IPS DF 6.9 (cell line): Measurements from ENCODE around the gene PTCH1.

ENCODE experiments used
- DNase-seq: peaks from one replicate; pipeline ENCODE4 v3.0.0-alpha.2; 2013; ENCODE audit warnings: low read depth, low spot score
- H3K27ac ChIP-seq: one replicate; pipeline ENCODE4 v1.5.1; 2013; ENCODE audit warnings: low read length, control low read depth
- H3K27me3 ChIP-seq: 2 replicates; pipeline ENCODE4 v1.6.1; 2013; ENCODE audit warnings: mild to moderate bottlenecking, low read length; ENCODE audit not compliant: control insufficient read depth, insufficient read depth
- H3K36me3 ChIP-seq: 2 replicates; pipeline ENCODE4 v1.6.1; 2013; ENCODE audit warnings: low read length; ENCODE audit not compliant: control insufficient read depth, insufficient read depth
- H3K4me1 ChIP-seq: 2 replicates; pipeline ENCODE4 v1.6.1; 2013; ENCODE audit warnings: low read length; ENCODE audit not compliant: control insufficient read depth, insufficient read depth
- H3K4me3 ChIP-seq: 2 replicates; pipeline ENCODE4 v1.5.1; 2013; ENCODE audit warnings: mild to moderate bottlenecking, low read length
- H3K9me3 ChIP-seq: 2 replicates; pipeline ENCODE4 v1.6.1; 2013; ENCODE audit warnings: low read length, inconsistent platforms; ENCODE audit not compliant: control insufficient read depth, insufficient read depth
- WGBS: extraction: QIAGEN DNeasy Blood & Tissue Kit; methylation state at CpG from one replicate; pipeline ENCODE4 v1.1.7; 2013; ENCODE audit warnings: mixed read lengths, missing lambda C conversion rate; ENCODE audit not compliant: insufficient read length, insufficient coverage; 5-methylcytosine and 5-hydroxymethylcytosine counted together

The PTCH1 gene

GRCh38 chr9:95488954-95489353 is 27.8 kb downstream of the PTCH1 start:
- Histone ChIP-seq H3K4me3 (no peak overlapping the region), H3K4me1 (peaks cover 2% of the 10 kb centered on the region; the same call in 1 of the 2 replicates), H3K27me3 (no peaks in the 10 kb centered on the region), H3K36me3 (peaks cover 4% of the 10 kb centered on the region), H3K9me3 (no peaks in the 10 kb centered on the region), H3K27ac (no peak overlapping the region)
- no peak for DNase-seq
- no CpG with 5 or more reads among the region's 5 CpGs for WGBS

GRCh38 chr9:95486318-95486717 is 30.5 kb downstream of the PTCH1 start:
- H3K27me3 ChIP-seq: no peaks in the 10 kb centered on the region
- no peak for DNase-seq
- no peaks in the 10 kb centered on the region for H3K9me3 ChIP-seq
- H3K4me1 ChIP-seq: no peaks in the 10 kb centered on the region; the same call in 1 of the 2 replicates
- H3K4me3 ChIP-seq: no peak overlapping the region
- peaks cover 3% of the 10 kb centered on the region; the same call in 1 of the 2 replicates for H3K36me3 ChIP-seq
- WGBS: no CpG with 5 or more reads among the region's 5 CpGs
- no peak overlapping the region for H3K27ac ChIP-seq

- DNase-seq: no peak
- Histone ChIP-seq H3K27ac (no peak overlapping the region), H3K4me1 (peaks cover 2% of the 10 kb centered on the region), H3K4me3 (no peak overlapping the region), H3K36me3 (peaks cover 6% of the 10 kb centered on the region; the same call in 1 of the 2 replicates), H3K9me3 (no peaks in the 10 kb centered on the region), H3K27me3 (no peaks in the 10 kb centered on the region)
- WGBS: no CpG with 5 or more reads among the region's 3 CpGs
Measured at GRCh38 chr9:95484225-95484624, 32.5 kb downstream of the PTCH1 start.

GRCh38 chr9:95483431-95483830 is 33.3 kb downstream of the PTCH1 start:
- Histone ChIP-seq H3K4me1 (peaks cover 2% of the 10 kb centered on the region; the same call in 1 of the 2 replicates), H3K27me3 (no peaks in the 10 kb centered on the region), H3K27ac (no peak overlapping the region), H3K9me3 (no peaks in the 10 kb centered on the region), H3K36me3 (peaks cover 6% of the 10 kb centered on the region; the same call in 1 of the 2 replicates), H3K4me3 (no peak overlapping the region)
- no CpG with 5 or more reads among the region's 6 CpGs for WGBS
- no peak for DNase-seq

GRCh38 chr9:95482621-95483020 is 34.1 kb downstream of the PTCH1 start:
- no CpG with 5 or more reads among the region's 3 CpGs for WGBS
- no peak overlapping the region for H3K4me3 ChIP-seq
- no peaks in the 10 kb centered on the region for H3K27me3 ChIP-seq
- DNase-seq: no peak
- peaks cover 2% of the 10 kb centered on the region; the same call in 1 of the 2 replicates for H3K4me1 ChIP-seq
- H3K27ac ChIP-seq: no peak overlapping the region
- H3K9me3 ChIP-seq: no peaks in the 10 kb centered on the region
- H3K36me3 ChIP-seq: peaks cover 6% of the 10 kb centered on the region; the same call in 1 of the 2 replicates

- Histone ChIP-seq H3K27me3 (no peaks in the 10 kb centered on the region), H3K4me1 (peaks cover 2% of the 10 kb centered on the region; the same call in 1 of the 2 replicates), H3K9me3 (no peaks in the 10 kb centered on the region), H3K27ac (no peak overlapping the region), H3K4me3 (no peak overlapping the region), H3K36me3 (peaks cover 10% of the 10 kb centered on the region)
- no CpG with 5 or more reads among the region's 2 CpGs for WGBS
- no peak for DNase-seq
Measured at GRCh38 chr9:95481000-95481399, 35.8 kb downstream of the PTCH1 start.

- no peak for DNase-seq
- no CpG with 5 or more reads among the region's 12 CpGs for whole genome bisulfite sequencing
- Histone ChIP-seq H3K36me3 (peaks cover 16% of the 10 kb centered on the region), H3K4me1 (peaks cover 2% of the 10 kb centered on the region; the same call in 1 of the 2 replicates), H3K9me3 (no peaks in the 10 kb centered on the region), H3K4me3 (no peak overlapping the region), H3K27ac (no peak overlapping the region), H3K27me3 (no peaks in the 10 kb centered on the region)
Measured at GRCh38 chr9:95480346-95480745, 36.4 kb downstream of the PTCH1 start.

GRCh38 chr9:95479330-95479729 is 37.4 kb downstream of the PTCH1 start:
- WGBS: no CpG with 5 or more reads among the region's 9 CpGs
- H3K27ac ChIP-seq: no peak overlapping the region
- H3K9me3 ChIP-seq: no peaks in the 10 kb centered on the region
- H3K27me3 ChIP-seq: no peaks in the 10 kb centered on the region
- peaks cover 2% of the 10 kb centered on the region; the same call in 1 of the 2 replicates for H3K4me1 ChIP-seq
- H3K36me3 ChIP-seq: peaks cover 20% of the 10 kb centered on the region
- H3K4me3 ChIP-seq: no peak overlapping the region
- no peak for DNase-seq

- Histone ChIP-seq H3K27me3 (no peaks in the 10 kb centered on the region), H3K4me1 (peaks cover 2% of the 10 kb centered on the region; the same call in 1 of the 2 replicates), H3K4me3 (no peak overlapping the region), H3K36me3 (peaks cover 17% of the 10 kb centered on the region), H3K27ac (no peak overlapping the region), H3K9me3 (no peaks in the 10 kb centered on the region)
- DNase-seq: no peak
- WGBS: no CpG with 5 or more reads among the region's 5 CpGs
Measured at GRCh38 chr9:95478335-95478734, 38.4 kb downstream of the PTCH1 start.

GRCh38 chr9:95477885-95478284 is 38.9 kb downstream of the PTCH1 start:
- Histone ChIP-seq H3K4me1 (peaks cover 2% of the 10 kb centered on the region; the same call in 1 of the 2 replicates), H3K9me3 (no peaks in the 10 kb centered on the region), H3K4me3 (no peak overlapping the region), H3K27me3 (no peaks in the 10 kb centered on the region), H3K36me3 (peaks cover 17% of the 10 kb centered on the region), H3K27ac (no peak overlapping the region)
- DNase-seq: no peak
- WGBS: no CpG with 5 or more reads among the region's 15 CpGs

GRCh38 chr9:95477441-95477840 is 39.3 kb downstream of the PTCH1 start:
- Histone ChIP-seq H3K36me3 (peaks cover 17% of the 10 kb centered on the region), H3K27ac (no peak overlapping the region), H3K9me3 (no peaks in the 10 kb centered on the region), H3K4me3 (no peak overlapping the region), H3K27me3 (no peaks in the 10 kb centered on the region), H3K4me1 (peaks cover 2% of the 10 kb centered on the region; the same call in 1 of the 2 replicates)
- no peak for DNase-seq
- no CpG with 5 or more reads among the region's 11 CpGs for WGBS
